Measurements from ENCODE around the gene SH3BGRL. TPM values are rescaled to one million over a fixed set of nuclear protein-coding genes. Genes with fewer than 3 reads are reported as not detected.

SH3BGRL gene
- total RNA-seq, 2 experiments from 2014 or later, result 56.2 to 68.2 TPM

GRCh38 chrX:81174286-81174685 lies 27.6 kb upstream of the SH3BGRL start:
- Histone ChIP-seq H3K79me2 (ENCODE audit: insufficient read depth, low read depth, low read length) (no peaks in the 10 kb centered on the region), H3K36me3 (ENCODE audit: insufficient read depth, low read length) (no peaks in the 10 kb centered on the region), H2AFZ (ENCODE audit: low read length) (no peak overlapping the region), H3K4me3 (ENCODE audit: low read depth, low read length, poor library complexity, severe bottlenecking) (no peak overlapping the region), H3K9me2 (ENCODE audit: insufficient read depth, low read length) (no peaks in the 10 kb centered on the region), H4K20me1 (ENCODE audit: insufficient read depth, low read length) (no peaks in the 10 kb centered on the region), H3K4me2 (ENCODE audit: low read length) (no peak overlapping the region), H3K27ac (ENCODE audit: low read depth, low read length, poor library complexity, severe bottlenecking) (no peak overlapping the region), H3K9me3 (ENCODE audit: low read length) (no peaks in the 10 kb centered on the region), H3K4me1 (ENCODE audit: insufficient read depth, low read length, poor library complexity, severe bottlenecking) (no peaks in the 10 kb centered on the region)
- TF ChIP-seq CTCF (conservative IDR thresholded peaks at IDR 0.05; ENCODE audit: low read length), result peak; percentile 69
- no peak for TF ChIP-seq EZH2phosphoT487 (IDR thresholded peaks at IDR 0.05; ENCODE audit: borderline replicate concordance, low read depth, low read length)
- CTCF ChIA-PET (ENCODE audit: unreplicated experiment), result no interaction called here
- POLR2A ChIA-PET, result no interaction called here
- DNase-seq (ENCODE audit: low spot score), result peak; percentile 14
- intact Hi-C loops (cut with micrococcal nuclease; ENCODE audit: unreplicated experiment), result loop anchor here (2.0 kb wide), 1 partner anchor 203 kb away; no protein-coding TSS in a partner anchor
- no TSS peak for BruUV-seq (replicated peaks)

GRCh38 chrX:81195259-81195658 lies 6.6 kb upstream of the SH3BGRL start:
- TF ChIP-seq EZH2phosphoT487 (IDR thresholded peaks at IDR 0.05; ENCODE audit: borderline replicate concordance, low read depth, low read length) (no peak), CTCF (conservative IDR thresholded peaks at IDR 0.05; ENCODE audit: low read length) (no peak)
- ChIA-PET POLR2A (interaction anchor here (0.6 kb wide), 1 partner anchor 164 kb away, joined by 3 read pairs; no protein-coding TSS in a partner anchor), CTCF (ENCODE audit: unreplicated experiment) (no interaction called here)
- H3K27ac ChIP-seq (ENCODE audit: low read depth, low read length, poor library complexity, severe bottlenecking), result no peak overlapping the region
- no TSS peak for BruUV-seq (replicated peaks)
- no peak overlapping the region for H3K4me3 ChIP-seq (ENCODE audit: low read depth, low read length, poor library complexity, severe bottlenecking)
- no peaks in the 10 kb centered on the region for H4K20me1 ChIP-seq (ENCODE audit: insufficient read depth, low read length)
- H3K9me3 ChIP-seq (ENCODE audit: low read length), result no peaks in the 10 kb centered on the region
- DNase-seq (ENCODE audit: low spot score), result no peak
- no peaks in the 10 kb centered on the region for H3K9me2 ChIP-seq (ENCODE audit: insufficient read depth, low read length)
- no peaks in the 10 kb centered on the region for H3K79me2 ChIP-seq (ENCODE audit: insufficient read depth, low read depth, low read length)
- no peaks in the 10 kb centered on the region for H3K36me3 ChIP-seq (ENCODE audit: insufficient read depth, low read length)
- H3K4me1 ChIP-seq (ENCODE audit: insufficient read depth, low read length, poor library complexity, severe bottlenecking), result no peaks in the 10 kb centered on the region
- intact Hi-C loops (cut with micrococcal nuclease; ENCODE audit: unreplicated experiment), result loop anchor here (2.0 kb wide), 1 partner anchor 318 kb away; no protein-coding TSS in a partner anchor
- H2AFZ ChIP-seq (ENCODE audit: low read length), result peak overlapping the region; percentile 61; the same call in 1 of the 2 replicates
- H3K4me2 ChIP-seq (ENCODE audit: low read length), result 0 out of 2 replicates have a peak overlapping the region, but pooled peaks have one; percentile 20

GRCh38 chrX:81195712-81196111 lies 6.2 kb upstream of the SH3BGRL start:
- ChIA-PET CTCF (ENCODE audit: unreplicated experiment) (no interaction called here), POLR2A (interaction anchor here (0.6 kb wide), 2 partner anchors 163 to 445 kb away, joined by 3 read pairs; no protein-coding TSS in a partner anchor)
- Histone ChIP-seq H2AFZ (ENCODE audit: low read length) (peak overlapping the region; percentile 61; the same call in 1 of the 2 replicates), H3K9me3 (ENCODE audit: low read length) (no peaks in the 10 kb centered on the region), H3K79me2 (ENCODE audit: insufficient read depth, low read depth, low read length) (no peaks in the 10 kb centered on the region), H3K4me3 (ENCODE audit: low read depth, low read length, poor library complexity, severe bottlenecking) (no peak overlapping the region), H3K27ac (ENCODE audit: low read depth, low read length, poor library complexity, severe bottlenecking) (no peak overlapping the region), H3K4me1 (ENCODE audit: insufficient read depth, low read length, poor library complexity, severe bottlenecking) (peaks cover under 1% of the 10 kb centered on the region), H4K20me1 (ENCODE audit: insufficient read depth, low read length) (no peaks in the 10 kb centered on the region), H3K36me3 (ENCODE audit: insufficient read depth, low read length) (no peaks in the 10 kb centered on the region), H3K9me2 (ENCODE audit: insufficient read depth, low read length) (no peaks in the 10 kb centered on the region), H3K4me2 (ENCODE audit: low read length) (0 out of 2 replicates have a peak overlapping the region, but pooled peaks have one; percentile 20)
- BruUV-seq (replicated peaks), result no TSS peak
- intact Hi-C loops (cut with micrococcal nuclease; ENCODE audit: unreplicated experiment), result loop anchor here (2.0 kb wide), 1 partner anchor 319 kb away; no protein-coding TSS in a partner anchor
- TF ChIP-seq EZH2phosphoT487 (IDR thresholded peaks at IDR 0.05; ENCODE audit: borderline replicate concordance, low read depth, low read length) (no peak), CTCF (conservative IDR thresholded peaks at IDR 0.05; ENCODE audit: low read length) (peak; percentile 80)
- DNase-seq (ENCODE audit: low spot score), result peak; percentile 70

All from OCI-LY7 (cell line).